SK-N-SH (cell line): ENCODE results near the gene KCNQ2. TPM values are rescaled to one million over a fixed set of nuclear protein-coding genes. Genes with fewer than 3 reads are reported as not detected.

Experiments
- CTCF ChIA-PET: fragments of 300-600, 350-600 bp; formaldehyde crosslinking; extraction: SDS; loops from one replicate; lab custom pipeline; 2021; lab: Yijun Ruan, JAX
- POLR2A ChIA-PET: fragments of 350-600 bp; sonication (Branson Sonifier 250); formaldehyde crosslinking; extraction: SDS; loops from one replicate; lab custom pipeline; 2020; ENCODE audit warnings: antibody characterized with exemption, inconsistent platforms; lab: Yijun Ruan, JAX
- DNase-seq: peaks from one replicate; pipeline ENCODE4 v3.0.0; 2012
- H2AFZ ChIP-seq: fragments of 200-600 bp; sonication (generic); 2 replicates; pipeline ENCODE4 v1.8.1; 2016; ENCODE audit warnings: antibody characterized with exemption, mild to moderate bottlenecking, low read depth
- H3F3A ChIP-seq: fragments of 200-600 bp; sonication (generic); replicated peaks from 2 replicates; pipeline ENCODE3; 2016; ENCODE audit warnings: antibody characterized with exemption, mild to moderate bottlenecking; ENCODE audit not compliant: insufficient read depth
- H3K27ac ChIP-seq, 2 experiments: fragments of 200-500 bp in 1 of 2; fragments of 200-600 bp in 1 of 2; sonication (Bioruptor generic) in 1 of 2; sonication (generic), shearing (Covaris generic) in 1 of 2; 2 replicates each; pipeline versions ENCODE4 v1.5.1 to v1.6.1; 2014 to 2016; ENCODE audit warnings: low read depth in 2 of 2, inconsistent platforms in 1 of 2, low read length in 1 of 2, mild to moderate bottlenecking in 1 of 2, mixed read lengths in 1 of 2
- H3K27me3 ChIP-seq: fragments of 200-600 bp; sonication (generic), shearing (Covaris generic); 2 replicates; pipeline ENCODE4 v1.6.1; 2016; ENCODE audit warnings: mixed run types; ENCODE audit not compliant: insufficient read depth
- H3K36me3 ChIP-seq, 2 experiments: fragments of 200-500 bp in 1 of 2; fragments of 200-600 bp in 1 of 2; sonication (Bioruptor generic) in 1 of 2; sonication (generic) in 1 of 2; replicated peaks in 1 of 2; 2 replicates each; pipeline versions ENCODE3 to v1.5.1; 2014 to 2016; ENCODE audit warnings: low read length in 1 of 2, mild to moderate bottlenecking in 1 of 2; ENCODE audit not compliant: insufficient read depth in 2 of 2, control insufficient read depth in 1 of 2
- H3K4me1 ChIP-seq, 2 experiments: fragments of 200-500 bp in 1 of 2; fragments of 200-600 bp in 1 of 2; sonication (Bioruptor generic) in 1 of 2; sonication (generic), shearing (Covaris generic) in 1 of 2; 2 replicates each; pipeline versions ENCODE4 v1.5.1 to v1.6.1; 2014 to 2016; ENCODE audit warnings: low read depth in 1 of 2, low read length in 1 of 2, mixed run types in 1 of 2; ENCODE audit not compliant: insufficient read depth in 2 of 2, control insufficient read depth in 1 of 2
- H3K4me2 ChIP-seq: fragments of 200-600 bp; sonication (generic), shearing (Covaris generic); 2 replicates; pipeline ENCODE4 v1.6.1; 2017; ENCODE audit warnings: mixed run types
- H3K4me3 ChIP-seq, 2 experiments: fragments of 200-500 bp in 1 of 2; fragments of 200-600 bp in 1 of 2; sonication (Bioruptor generic) in 1 of 2; sonication (generic), shearing (Covaris generic) in 1 of 2; 2 replicates each; pipeline versions ENCODE4 v1.5.1 to v1.8.1; 2014 to 2016; ENCODE audit warnings: low read depth in 2 of 2, inconsistent platforms in 1 of 2, low read length in 1 of 2, mild to moderate bottlenecking in 1 of 2, mixed read lengths in 1 of 2, moderate library complexity in 1 of 2
- H3K79me2 ChIP-seq: fragments of 200-600 bp; sonication (generic); 2 replicates; pipeline ENCODE4 v1.8.1; 2017; ENCODE audit warnings: mild to moderate bottlenecking; ENCODE audit not compliant: insufficient read depth
- H3K9ac ChIP-seq: fragments of 200-600 bp; sonication (generic); 2 replicates; pipeline ENCODE4 v1.6.1; 2017; ENCODE audit warnings: mixed run types
- H3K9me2 ChIP-seq: fragments of 200-600 bp; sonication (generic); 2 replicates; pipeline ENCODE4 v1.6.1; 2017; ENCODE audit warnings: mixed run types
- H3K9me3 ChIP-seq: fragments of 200-600 bp; sonication (generic); 2 replicates; pipeline ENCODE4 v1.6.1; 2017; ENCODE audit warnings: mixed run types, mild to moderate bottlenecking, moderate library complexity
- H4K20me1 ChIP-seq: fragments of 200-600 bp; sonication (generic); 2 replicates; pipeline ENCODE4 v1.6.1; 2017; ENCODE audit warnings: mild to moderate bottlenecking, mixed run types; ENCODE audit not compliant: insufficient read depth
- EP300 ChIP-seq, 2 experiments: IDR thresholded peaks; 2 replicates each; pipeline versions ENCODE4 v1.4.0 to v1.6.1; 2012; ENCODE audit warnings: borderline replicate concordance in 1 of 2, low read depth in 1 of 2, low read length in 1 of 2
- FOSL2 ChIP-seq: IDR thresholded peaks from 2 replicates; pipeline ENCODE4 v1.4.0; 2012; ENCODE audit warnings: low read depth, mild to moderate bottlenecking, moderate library complexity, borderline replicate concordance
- FOXJ3 ChIP-seq: sonication (generic); formaldehyde crosslinking; IDR thresholded peaks from 2 replicates; pipeline ENCODE4 v1.5.1; 2020; ENCODE audit warnings: mild to moderate bottlenecking, missing genetic modification reagents
- FOXM1 ChIP-seq: IDR thresholded peaks from 2 replicates; pipeline ENCODE4 v1.4.0; 2012; ENCODE audit warnings: low read depth, mild to moderate bottlenecking
- GABPA ChIP-seq: IDR thresholded peaks from 2 replicates; pipeline ENCODE4 v1.4.0; 2012; ENCODE audit warnings: low read depth, mild to moderate bottlenecking
- GATA2 ChIP-seq: sonication (generic); formaldehyde crosslinking; IDR thresholded peaks from 2 replicates; pipeline ENCODE4 v1.5.0; 2020; ENCODE audit warnings: mild to moderate bottlenecking, missing genetic modification reagents
- MAX ChIP-seq: IDR thresholded peaks from 2 replicates; pipeline ENCODE4 v1.4.0; 2012; ENCODE audit warnings: low read depth
- RFX5 ChIP-seq: IDR thresholded peaks from 2 replicates; pipeline ENCODE4 v1.6.1; 2012; ENCODE audit warnings: mild to moderate bottlenecking, improper control_type of control experiment, low read length
- TAF1 ChIP-seq: IDR thresholded peaks from 2 replicates; pipeline ENCODE4 v1.6.1; 2012; ENCODE audit warnings: low read depth, mild to moderate bottlenecking, low read length, moderate library complexity, borderline replicate concordance
- YY1 ChIP-seq: IDR thresholded peaks from 2 replicates; pipeline ENCODE4 v1.4.0; 2012; ENCODE audit warnings: low read depth, mild to moderate bottlenecking
- WGBS: methylation state at CpG from one replicate; pipeline ENCODE4 v1.1.6; 2017; ENCODE audit warnings: low lambda C conversion rate; 5-methylcytosine and 5-hydroxymethylcytosine counted together
- polyA plus RNA-seq, 3 experiments: library from polyadenylated mRNA; depleted of rRNA; stranded (reverse); fragments of >200 nt; gene quantifications; 2 replicates each; pipeline ENCODE4 v1.2.3, GENCODE V29; 2012
- TF ChIP-seq, protein P1 (sequence below): IDR thresholded peaks from 2 replicates; pipeline ENCODE4 v1.6.1; 2012; ENCODE audit warnings: mild to moderate bottlenecking, low read depth, low read length, moderate library complexity
- TF ChIP-seq, protein P2 (sequence below): fragments of 150-350 bp; IDR thresholded peaks from 2 replicates; pipeline ENCODE4 v1.6.1; 2017; ENCODE audit warnings: antibody characterized with exemption, low read length, low read depth, borderline replicate concordance

KCNQ2 gene
- polyA plus RNA-seq, 1 of the 3 experiments (the other 2 are of a cell fraction) = 3.9 TPM

GRCh38 chr20:63492518-63492917, 20.1 kb upstream of the KCNQ2 start:
- no peaks in the 10 kb centered on the region; the same call in 1 of the 2 replicates for H4K20me1 ChIP-seq
- ChIA-PET POLR2A (interaction anchor here (1.2 kb wide), 1 partner anchor 28 kb away, joined by 5 read pairs; the partner anchor contains the start of gene PPDPF), CTCF (interaction anchor here (0.6 kb wide), 1 partner anchor 603 kb away, joined by 3 read pairs; no protein-coding TSS in a partner anchor)
- no peak overlapping the region for H2AFZ ChIP-seq
- 71% methylated on average over 2 of the region's 2 CpGs for WGBS
- no peaks in the 10 kb centered on the region for H3K27me3 ChIP-seq
- TF ChIP-seq MAX = no peak
- no peak overlapping the region for H3K9ac ChIP-seq
- no peak overlapping the region for H3K4me3 ChIP-seq
- H3F3A ChIP-seq = no peaks in the 10 kb centered on the region
- DNase-seq = no peak
- no peaks in the 10 kb centered on the region for H3K79me2 ChIP-seq
- H3K36me3 ChIP-seq = peaks cover 0 to 6% of the 10 kb centered on the region in 2 experiments
- no peaks in the 10 kb centered on the region for H3K9me3 ChIP-seq
- H3K4me1 ChIP-seq = peaks cover 0 to 19% of the 10 kb centered on the region in 2 experiments; a peak in 1 of 4 replicates
- no peak overlapping the region for H3K27ac ChIP-seq
- H3K4me2 ChIP-seq = no peak overlapping the region
- no peaks in the 10 kb centered on the region for H3K9me2 ChIP-seq

DNA sequence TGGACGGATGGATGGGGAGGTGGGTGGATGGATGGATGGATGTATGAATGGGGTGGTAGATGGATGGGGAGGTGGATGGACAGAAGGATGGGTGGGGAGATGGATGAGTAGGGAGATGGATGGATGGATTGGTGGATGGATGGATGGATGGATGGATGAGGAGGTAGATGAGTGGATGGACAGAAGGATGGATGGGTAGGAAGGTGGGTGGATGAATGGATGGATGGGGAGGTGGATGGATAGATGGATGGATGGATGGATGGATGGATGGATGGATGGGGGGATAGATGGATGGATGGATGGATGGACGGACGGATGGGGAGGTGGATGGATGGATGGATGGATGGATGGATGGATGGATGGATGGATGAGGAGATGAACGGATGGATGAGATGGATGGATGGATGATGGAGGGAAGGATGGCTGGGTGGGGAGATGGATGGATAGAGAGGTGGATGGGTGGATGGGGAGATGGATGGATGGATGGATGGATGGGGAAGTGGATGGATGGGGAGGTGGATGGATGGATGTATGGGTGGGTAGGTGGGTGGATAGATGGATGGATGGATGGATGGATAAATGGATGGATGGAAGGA, 19.3 kb upstream of the KCNQ2 start:
- Histone ChIP-seq H2AFZ (no peak overlapping the region), H3K27me3 (no peaks in the 10 kb centered on the region), H3K4me2 (no peak overlapping the region), H4K20me1 (no peaks in the 10 kb centered on the region), H3K9ac (no peak overlapping the region), H3K9me2 (no peaks in the 10 kb centered on the region), H3K4me1 (peaks cover 0 to 11% of the 10 kb centered on the region in 2 experiments; a peak in 1 of 4 replicates), H3K36me3 (peaks cover 0 to 6% of the 10 kb centered on the region in 2 experiments), H3K27ac (no peak overlapping the region), H3K4me3 (no peak overlapping the region), H3F3A (no peaks in the 10 kb centered on the region), H3K79me2 (no peaks in the 10 kb centered on the region), H3K9me3 (no peaks in the 10 kb centered on the region)
- TF ChIP-seq EP300 (IDR thresholded peaks at IDR 0.05; ENCODE audit: borderline replicate concordance in 1 of 2, low read depth in 1 of 2, low read length in 1 of 2) = no peak
- TF ChIP-seq FOXJ3 = no peak
- TF ChIP-seq YY1 = no peak
- TF ChIP-seq TAF1 = no peak
- no peak for TF ChIP-seq GATA2 (CRISPR knock-in tag)
- TF ChIP-seq, protein P1, sequence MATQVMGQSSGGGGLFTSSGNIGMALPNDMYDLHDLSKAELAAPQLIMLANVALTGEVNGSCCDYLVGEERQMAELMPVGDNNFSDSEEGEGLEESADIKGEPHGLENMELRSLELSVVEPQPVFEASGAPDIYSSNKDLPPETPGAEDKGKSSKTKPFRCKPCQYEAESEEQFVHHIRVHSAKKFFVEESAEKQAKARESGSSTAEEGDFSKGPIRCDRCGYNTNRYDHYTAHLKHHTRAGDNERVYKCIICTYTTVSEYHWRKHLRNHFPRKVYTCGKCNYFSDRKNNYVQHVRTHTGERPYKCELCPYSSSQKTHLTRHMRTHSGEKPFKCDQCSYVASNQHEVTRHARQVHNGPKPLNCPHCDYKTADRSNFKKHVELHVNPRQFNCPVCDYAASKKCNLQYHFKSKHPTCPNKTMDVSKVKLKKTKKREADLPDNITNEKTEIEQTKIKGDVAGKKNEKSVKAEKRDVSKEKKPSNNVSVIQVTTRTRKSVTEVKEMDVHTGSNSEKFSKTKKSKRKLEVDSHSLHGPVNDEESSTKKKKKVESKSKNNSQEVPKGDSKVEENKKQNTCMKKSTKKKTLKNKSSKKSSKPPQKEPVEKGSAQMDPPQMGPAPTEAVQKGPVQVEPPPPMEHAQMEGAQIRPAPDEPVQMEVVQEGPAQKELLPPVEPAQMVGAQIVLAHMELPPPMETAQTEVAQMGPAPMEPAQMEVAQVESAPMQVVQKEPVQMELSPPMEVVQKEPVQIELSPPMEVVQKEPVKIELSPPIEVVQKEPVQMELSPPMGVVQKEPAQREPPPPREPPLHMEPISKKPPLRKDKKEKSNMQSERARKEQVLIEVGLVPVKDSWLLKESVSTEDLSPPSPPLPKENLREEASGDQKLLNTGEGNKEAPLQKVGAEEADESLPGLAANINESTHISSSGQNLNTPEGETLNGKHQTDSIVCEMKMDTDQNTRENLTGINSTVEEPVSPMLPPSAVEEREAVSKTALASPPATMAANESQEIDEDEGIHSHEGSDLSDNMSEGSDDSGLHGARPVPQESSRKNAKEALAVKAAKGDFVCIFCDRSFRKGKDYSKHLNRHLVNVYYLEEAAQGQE = no peak
- no peak for TF ChIP-seq FOXM1
- no peak for TF ChIP-seq GABPA
- TF ChIP-seq RFX5 = no peak
- TF ChIP-seq, protein P2, sequence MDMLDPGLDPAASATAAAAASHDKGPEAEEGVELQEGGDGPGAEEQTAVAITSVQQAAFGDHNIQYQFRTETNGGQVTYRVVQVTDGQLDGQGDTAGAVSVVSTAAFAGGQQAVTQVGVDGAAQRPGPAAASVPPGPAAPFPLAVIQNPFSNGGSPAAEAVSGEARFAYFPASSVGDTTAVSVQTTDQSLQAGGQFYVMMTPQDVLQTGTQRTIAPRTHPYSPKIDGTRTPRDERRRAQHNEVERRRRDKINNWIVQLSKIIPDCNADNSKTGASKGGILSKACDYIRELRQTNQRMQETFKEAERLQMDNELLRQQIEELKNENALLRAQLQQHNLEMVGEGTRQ = no peak
- TF ChIP-seq FOSL2 = no peak
- DNase-seq = no peak
- POLR2A ChIA-PET = no interaction called here
- WGBS = 65% methylated on average over 4 of the region's 4 CpGs
- CTCF ChIA-PET = no interaction called here
